BJ (cell line): Measurements from ENCODE around the gene DUS1L. TPM values are rescaled to one million over a fixed set of nuclear protein-coding genes. Genes with fewer than 3 reads are reported as not detected.

Experiments used
- CTCF ChIA-PET: fragments of 350-600 bp; formaldehyde crosslinking; extraction: SDS; loops from one replicate; lab custom pipeline; 2021; ENCODE audit warnings: antibody characterized with exemption, inconsistent platforms; lab: Yijun Ruan, JAX
- POLR2A ChIA-PET: fragments of 300-600 bp; sonication (Branson Sonifier 250); formaldehyde crosslinking; extraction: SDS; loops from one replicate; lab custom pipeline; 2021; ENCODE audit warnings: antibody characterized with exemption; lab: Charles Lee
- DNase-seq: peaks from one replicate; pipeline ENCODE4 v3.0.0-alpha.2; 2011; ENCODE audit warnings: low read depth
- H3K27me3 ChIP-seq: 2 replicates; pipeline ENCODE4 v1.6.0; 2011; ENCODE audit warnings: low read length; ENCODE audit not compliant: control insufficient read depth, insufficient read depth
- H3K36me3 ChIP-seq: 2 replicates; pipeline ENCODE4 v1.5.1; 2011; ENCODE audit warnings: low read length; ENCODE audit not compliant: control insufficient read depth, insufficient read depth
- H3K4me3 ChIP-seq: 2 replicates; pipeline ENCODE4 v1.5.1; 2011; ENCODE audit warnings: low read depth, mild to moderate bottlenecking, control low read depth, low read length
- polyA minus RNA-seq: library from RNA; depleted of rRNA, polyadenylated mRNA; stranded (reverse); fragments of >200 nt; gene quantifications from 2 replicates; pipeline ENCODE4 v1.2.3, GENCODE V29; 2011; rRNA and poly(A)+ RNA removed
- polyA plus RNA-seq: library from polyadenylated mRNA; depleted of rRNA; stranded (reverse); fragments of >200 nt; gene quantifications from 2 replicates; pipeline ENCODE4 v1.2.3, GENCODE V29; 2011; rRNA removed
- TF ChIP-seq, protein P1 (sequence below): IDR thresholded peaks from 2 replicates; pipeline ENCODE4 v1.5.1; 2011; ENCODE audit warnings: low read depth, mild to moderate bottlenecking, control low read depth, inconsistent platforms, low read length, moderate library complexity; ENCODE audit not compliant: insufficient read depth

The DUS1L gene
- polyA plus RNA-seq: 22.1 and 47.6 TPM in 2 replicates
- polyA minus RNA-seq: 13.2 and 16.8 TPM in 2 replicates

DNA sequence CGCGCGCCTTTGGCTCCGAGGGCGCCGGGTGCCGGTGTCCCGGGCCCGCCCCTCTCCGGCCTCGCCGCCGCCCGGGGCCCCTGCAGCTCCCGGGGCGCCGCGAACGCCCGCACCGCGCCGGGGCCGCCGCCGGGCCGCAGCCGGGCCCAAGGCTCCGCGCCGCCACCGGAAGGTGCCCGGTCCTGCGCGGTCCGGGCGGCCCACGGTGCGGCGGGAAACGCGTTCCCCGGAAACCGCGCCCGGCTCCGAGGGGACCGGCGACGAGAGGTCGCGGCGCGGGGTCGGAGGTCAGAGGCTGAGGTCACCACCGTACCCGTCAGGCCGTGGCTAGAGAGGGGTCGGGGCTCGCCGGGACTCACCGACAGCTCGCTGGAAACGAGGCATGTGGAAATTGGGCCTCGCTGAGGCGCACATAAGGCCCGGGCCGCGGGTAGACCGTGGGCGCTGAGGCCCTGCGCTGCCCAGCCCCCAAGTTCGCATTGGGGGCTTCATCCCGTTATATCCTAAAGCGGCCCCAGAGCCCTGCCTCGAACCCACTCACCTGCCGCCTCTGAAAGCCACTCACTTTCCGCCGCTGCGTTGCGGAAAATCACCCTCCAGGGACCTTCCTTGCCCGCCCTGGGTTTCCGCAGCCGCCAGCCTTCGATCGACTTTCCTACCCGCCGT is at the start of gene DUS1L:
Gene DUS1L (minus strand): TSS at position 167 of the 666 bp plus-strand sequence. CDS start 745 bp downstream, outside the sequence.
- Histone ChIP-seq H3K4me3 (peak within 1 kb of the TSS; percentile 90), H3K36me3 (peaks cover 22% of the 10 kb centered on the region), H3K27me3 (no peaks in the 10 kb centered on the region)
- CTCF ChIA-PET: interaction anchor here (0.6 to 1.0 kb wide), 2 partner anchors 13 to 35 kb away, joined by 3 to 4 read pairs; partner anchors contain the start of gene RAC3
- no peak for DNase-seq
- POLR2A ChIA-PET: no interaction called here
- TF ChIP-seq, protein P1, sequence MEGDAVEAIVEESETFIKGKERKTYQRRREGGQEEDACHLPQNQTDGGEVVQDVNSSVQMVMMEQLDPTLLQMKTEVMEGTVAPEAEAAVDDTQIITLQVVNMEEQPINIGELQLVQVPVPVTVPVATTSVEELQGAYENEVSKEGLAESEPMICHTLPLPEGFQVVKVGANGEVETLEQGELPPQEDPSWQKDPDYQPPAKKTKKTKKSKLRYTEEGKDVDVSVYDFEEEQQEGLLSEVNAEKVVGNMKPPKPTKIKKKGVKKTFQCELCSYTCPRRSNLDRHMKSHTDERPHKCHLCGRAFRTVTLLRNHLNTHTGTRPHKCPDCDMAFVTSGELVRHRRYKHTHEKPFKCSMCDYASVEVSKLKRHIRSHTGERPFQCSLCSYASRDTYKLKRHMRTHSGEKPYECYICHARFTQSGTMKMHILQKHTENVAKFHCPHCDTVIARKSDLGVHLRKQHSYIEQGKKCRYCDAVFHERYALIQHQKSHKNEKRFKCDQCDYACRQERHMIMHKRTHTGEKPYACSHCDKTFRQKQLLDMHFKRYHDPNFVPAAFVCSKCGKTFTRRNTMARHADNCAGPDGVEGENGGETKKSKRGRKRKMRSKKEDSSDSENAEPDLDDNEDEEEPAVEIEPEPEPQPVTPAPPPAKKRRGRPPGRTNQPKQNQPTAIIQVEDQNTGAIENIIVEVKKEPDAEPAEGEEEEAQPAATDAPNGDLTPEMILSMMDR: no peak

DNA sequence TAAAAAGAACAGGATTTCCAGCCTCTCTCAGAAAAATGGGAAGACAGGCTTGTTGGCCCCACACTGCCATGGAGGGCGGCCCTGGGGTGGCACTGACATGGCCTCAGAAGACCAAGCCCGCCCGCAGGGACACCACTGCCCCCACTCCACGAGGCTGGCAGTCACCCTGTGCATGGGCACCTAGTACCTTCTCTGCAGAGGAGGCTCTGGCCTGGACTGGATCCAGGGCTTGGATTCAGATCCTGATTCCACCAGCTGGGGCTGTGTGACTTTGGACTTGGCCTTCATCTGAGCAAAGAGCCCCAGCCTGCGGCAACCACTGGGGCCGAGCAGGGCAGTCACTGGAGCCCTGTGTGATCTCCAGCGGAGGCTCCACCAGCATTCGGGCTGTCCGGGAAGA is 49.3 kb upstream of the DUS1L start:
- ChIA-PET CTCF (interaction anchor here (1.4 kb wide), 1 partner anchor 85 kb away, joined by 6 read pairs; no protein-coding TSS in a partner anchor), POLR2A (no interaction called here)
- TF ChIP-seq, protein P1: no peak
- Histone ChIP-seq H3K4me3 (no peak overlapping the region), H3K36me3 (peaks cover 3% of the 10 kb centered on the region), H3K27me3 (no peaks in the 10 kb centered on the region)
- DNase-seq: no peak

DNA sequence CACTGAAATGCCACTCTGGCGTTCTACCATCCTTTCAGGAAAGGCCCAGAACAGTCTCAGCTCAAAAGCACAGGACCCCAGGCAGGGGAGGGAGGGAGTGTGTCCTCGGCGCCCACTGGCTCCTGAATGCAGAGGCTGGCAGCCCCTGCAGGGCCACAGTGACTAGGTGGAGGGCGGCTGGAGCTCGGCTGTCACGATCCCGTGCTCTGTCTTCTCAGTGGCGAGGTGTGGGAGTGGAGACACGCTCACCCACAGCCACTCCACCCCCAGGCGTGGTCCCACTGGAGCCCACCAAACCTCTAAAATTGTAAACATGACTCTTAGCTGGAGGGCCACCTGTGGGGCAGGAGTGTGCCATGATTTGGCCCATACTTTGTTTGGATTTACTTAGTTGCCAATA is 48.8 kb upstream of the DUS1L start:
- TF ChIP-seq, protein P1: no peak
- ChIA-PET POLR2A (no interaction called here), CTCF (interaction anchor here (1.4 kb wide), 1 partner anchor 84 kb away, joined by 6 read pairs; no protein-coding TSS in a partner anchor)
- no peak for DNase-seq
- Histone ChIP-seq H3K4me3 (no peak overlapping the region), H3K36me3 (peaks cover 3% of the 10 kb centered on the region), H3K27me3 (no peaks in the 10 kb centered on the region)

DNA sequence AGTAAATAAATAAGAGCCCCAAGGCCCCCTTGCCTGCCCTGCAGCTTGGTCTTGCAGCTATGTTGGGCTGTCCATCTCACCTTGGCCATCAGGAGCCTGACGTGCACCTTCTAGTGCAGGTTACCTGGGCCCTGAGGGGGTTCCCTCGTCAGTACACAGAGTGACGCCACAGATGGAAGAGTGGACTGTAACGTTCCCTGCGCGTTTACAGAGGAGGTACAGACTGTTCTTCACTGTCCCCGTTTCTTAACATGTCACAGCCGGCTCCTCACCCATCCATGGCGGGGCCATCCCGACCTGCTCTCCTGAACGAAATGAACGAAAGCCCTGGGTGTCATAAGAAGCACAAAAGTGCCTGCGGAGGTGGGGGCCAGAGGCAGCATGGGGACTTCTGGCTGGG is 48.3 kb upstream of the DUS1L start:
- H3K27me3 ChIP-seq: no peaks in the 10 kb centered on the region
- DNase-seq: no peak
- no peak overlapping the region for H3K4me3 ChIP-seq
- POLR2A ChIA-PET: no interaction called here
- peaks cover 3% of the 10 kb centered on the region for H3K36me3 ChIP-seq
- CTCF ChIA-PET: interaction anchor here (1.4 kb wide), 1 partner anchor 84 kb away, joined by 6 read pairs; no protein-coding TSS in a partner anchor
- TF ChIP-seq, protein P1: no peak

DNA sequence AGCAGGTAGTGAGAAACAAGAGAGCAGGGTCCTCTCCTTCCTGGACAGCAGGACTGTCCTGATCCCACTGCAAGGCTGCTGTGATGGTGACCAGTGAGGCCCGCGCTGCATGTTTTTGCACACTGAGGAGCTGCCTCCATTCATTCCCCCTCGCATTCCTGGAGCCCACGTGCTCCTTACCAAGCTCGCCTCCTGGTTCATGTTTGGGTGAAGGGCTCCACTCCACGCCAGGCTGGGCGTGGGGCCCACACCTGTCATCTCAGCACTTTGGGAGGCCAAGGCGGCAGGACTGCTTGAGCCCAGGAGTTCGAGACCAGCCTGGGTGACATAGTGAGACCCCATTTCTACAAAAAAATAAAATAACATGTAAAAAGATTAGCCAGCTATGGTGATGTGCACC is 47.8 kb upstream of the DUS1L start:
- POLR2A ChIA-PET: no interaction called here
- Histone ChIP-seq H3K4me3 (no peak overlapping the region), H3K27me3 (no peaks in the 10 kb centered on the region), H3K36me3 (peaks cover 3% of the 10 kb centered on the region)
- TF ChIP-seq, protein P1: no peak
- no peak for DNase-seq
- CTCF ChIA-PET: interaction anchor here (1.4 kb wide), 1 partner anchor 83 kb away, joined by 6 read pairs; no protein-coding TSS in a partner anchor
